HepG2 (cell line): ENCODE measurements around the gene MGMT. TPM values are rescaled to one million over a fixed set of nuclear protein-coding genes. Genes with fewer than 3 reads are reported as not detected.
A peak's percentile ranks its signal among the peaks of the same experiment; 100 is the strongest.

Experiments
- ATAC-seq: fragments of 200-7000 bp; cut with Tn5 transposase; 3 replicates; pipeline ENCODE4 v1.9.1; 2020; ENCODE audit warnings: mild to moderate bottlenecking, moderate library complexity
- BruUV-seq: library from RNA; stranded (reverse); fragments of 400-500 nt; replicated peaks from 2 replicates; lab custom pipeline; 2021; lab: Mats Ljungman, UMichigan
- CTCF ChIA-PET: fragments of 300-600 bp; formaldehyde crosslinking; extraction: SDS; loops from one replicate; lab custom pipeline; 2021; ENCODE audit warnings: low total read pairs, inconsistent platforms, low intra/inter-chr PET ratio; lab: Yijun Ruan, JAX
- POLR2A ChIA-PET: fragments of 350-600 bp; sonication (Branson Sonifier 250); formaldehyde crosslinking; loops from one replicate; lab custom pipeline; 2020; ENCODE audit warnings: antibody characterized with exemption, inconsistent platforms; lab: Yijun Ruan, JAX
- DNase-seq: peaks from one replicate; pipeline ENCODE4 v3.0.0-alpha.2; 2015; ENCODE audit warnings: low spot score
- FAIRE-seq: peaks from 3 replicates; lab custom pipeline; 2011; peaks lifted over from hg19 to GRCh38; lab: Jason Lieb, UNC
- H2AFZ ChIP-seq: one replicate; pipeline ENCODE4 v1.6.1; 2011; ENCODE audit warnings: low read length, inconsistent platforms
- H3K27ac ChIP-seq: fragments of 300-600 bp; 3 replicates; pipeline ENCODE4 v1.8.0; 2011; ENCODE audit warnings: mixed run types, mild to moderate bottlenecking, mixed read lengths, low read length, inconsistent platforms; ENCODE audit not compliant: insufficient read depth; ENCODE audit errors: extremely low read length
- H3K27me3 ChIP-seq, 2 experiments: fragments of 200-600 bp in 1 of 2; 2 replicates in 1 of 2; 3 replicates in 1 of 2; pipeline versions ENCODE4 v1.6.0 to v1.8.0; 2011; ENCODE audit warnings: low read length in 2 of 2, mild to moderate bottlenecking in 2 of 2, moderate library complexity in 2 of 2, inconsistent platforms in 1 of 2; ENCODE audit not compliant: insufficient read depth in 2 of 2, control insufficient read depth in 1 of 2
- H3K36me3 ChIP-seq, 2 experiments: fragments of 200-600 bp in 1 of 2; replicated peaks in 1 of 2; 2 replicates in 1 of 2; 3 replicates in 1 of 2; pipeline versions ENCODE4 v1.5.1 to v1.8.0; 2011; ENCODE audit warnings: low read length in 2 of 2, inconsistent platforms in 1 of 2; ENCODE audit not compliant: insufficient read depth in 2 of 2, control insufficient read depth in 1 of 2
- H3K4me1 ChIP-seq: 2 replicates; pipeline ENCODE4 v1.5.1; 2012; ENCODE audit warnings: low read length, inconsistent platforms; ENCODE audit not compliant: insufficient read depth
- H3K4me2 ChIP-seq: 2 replicates; pipeline ENCODE4 v1.6.0; 2011; ENCODE audit warnings: low read depth, low read length, inconsistent platforms
- H3K4me3 ChIP-seq, 3 experiments: fragments of 200-600 bp in 1 of 3; sonication (generic), shearing (Covaris generic) in 1 of 3; replicated peaks in 1 of 3; 2 replicates each; pipeline ENCODE4 v1.5.1; 2011 to 2016; ENCODE audit warnings: low read length in 3 of 3, inconsistent platforms in 2 of 3, low read depth in 2 of 3, mild to moderate bottlenecking in 2 of 3, control low read depth in 1 of 3, mixed read lengths in 1 of 3; ENCODE audit not compliant: insufficient read depth in 1 of 3
- H3K79me2 ChIP-seq: one replicate; pipeline ENCODE4 v1.6.1; 2011; ENCODE audit warnings: low read length, inconsistent platforms; ENCODE audit not compliant: insufficient read depth
- H3K9ac ChIP-seq: 2 replicates; pipeline ENCODE4 v1.6.0; 2011; ENCODE audit warnings: mild to moderate bottlenecking, low read depth, low read length, inconsistent platforms; ENCODE audit not compliant: insufficient read depth
- H3K9me3 ChIP-seq: 2 replicates; pipeline ENCODE4 v1.5.1; 2012; ENCODE audit warnings: mild to moderate bottlenecking, low read length
- H4K20me1 ChIP-seq: 2 replicates; pipeline ENCODE4 v1.6.0; 2011; ENCODE audit warnings: inconsistent platforms, mild to moderate bottlenecking, low read length, moderate library complexity; ENCODE audit not compliant: insufficient read depth
- ARHGAP35 ChIP-seq: sonication (generic); formaldehyde crosslinking; IDR thresholded peaks from 2 replicates; pipeline ENCODE4 v1.9.0; 2022; ENCODE audit warnings: mild to moderate bottlenecking, inconsistent platforms, moderate library complexity, missing genetic modification reagents, borderline replicate concordance
- ESRRA ChIP-seq: sonication (generic); formaldehyde crosslinking; IDR thresholded peaks from 2 replicates; pipeline ENCODE4 v1.5.1; 2020; ENCODE audit warnings: mild to moderate bottlenecking, low read depth, missing genetic modification reagents
- LCORL ChIP-seq, 2 experiments: fragments of 450-650 bp in 1 of 2; sonication (generic) in 1 of 2; formaldehyde crosslinking in 1 of 2; IDR thresholded peaks; 2 replicates each; pipeline versions ENCODE4 v1.5.0 to v1.6.1; 2017 to 2020; ENCODE audit warnings: antibody characterized with exemption in 1 of 2, missing genetic modification reagents in 1 of 2
- NFE2L2 ChIP-seq: fragments of 150-350 bp; IDR thresholded peaks from 2 replicates; pipeline ENCODE4 v1.6.1; 2014; ENCODE audit warnings: low read length
- RBM39 ChIP-seq: fragments of 200-400 bp; formaldehyde crosslinking; IDR thresholded peaks from one replicate; pipeline ENCODE4 v1.6.1; 2018; ENCODE audit warnings: antibody characterized with exemption, mild to moderate bottlenecking, low read depth, low read length; ENCODE audit not compliant: poor library complexity, severe bottlenecking
- ZKSCAN8 ChIP-seq: IDR thresholded peaks from 2 replicates; pipeline ENCODE4 v1.6.1; 2016; ENCODE audit warnings: borderline replicate concordance, missing genetic modification reagents, missing compliant biosample characterization
- ZNF10 ChIP-seq: sonication (generic); formaldehyde crosslinking; IDR thresholded peaks from 2 replicates; pipeline ENCODE4 v1.4.0; 2020; ENCODE audit warnings: mild to moderate bottlenecking, low read depth, missing genetic modification reagents, borderline replicate concordance
- ZNF12 ChIP-seq: sonication (generic); formaldehyde crosslinking; IDR thresholded peaks from 2 replicates; pipeline ENCODE4 v1.5.0; 2020; ENCODE audit warnings: missing genetic modification reagents
- ZNF160 ChIP-seq: sonication (generic); formaldehyde crosslinking; IDR thresholded peaks from 2 replicates; pipeline ENCODE4 v1.8.0; 2022; ENCODE audit warnings: mild to moderate bottlenecking, inconsistent platforms, missing genetic modification reagents
- ZNF264 ChIP-seq: sonication (generic); formaldehyde crosslinking; IDR thresholded peaks from 2 replicates; pipeline ENCODE4 v1.4.0; 2020; ENCODE audit warnings: missing genetic modification reagents
- ZNF432 ChIP-seq: sonication (generic); formaldehyde crosslinking; IDR thresholded peaks from 2 replicates; pipeline ENCODE4 v1.5.0; 2020; ENCODE audit warnings: missing genetic modification reagents, mild to moderate bottlenecking, borderline replicate concordance
- ZNF567 ChIP-seq: sonication (generic); formaldehyde crosslinking; IDR thresholded peaks from 2 replicates; pipeline ENCODE4 v1.8.1; 2023; ENCODE audit warnings: mild to moderate bottlenecking, missing genetic modification reagents, borderline replicate concordance
- ZNF792 ChIP-seq: IDR thresholded peaks from 2 replicates; pipeline ENCODE4 v1.6.1; 2016
- WGBS: methylation state at CpG from one replicate; pipeline ENCODE4 v1.1.6; 2017; ENCODE audit warnings: low lambda C conversion rate; 5-methylcytosine and 5-hydroxymethylcytosine counted together
- in situ Hi-C: cut with HindIII; loops from 2 replicates; pipeline ENCODE4 v1.10.0; 2017; ENCODE audit warnings: low pct_unique_long_range_greater_than_20kb; ENCODE audit not compliant: extremely low pct_ligation_motif_present
- intact Hi-C: fragments of 100-400 bp; cut with micrococcal nuclease; formaldehyde crosslinking; loops from one replicate; pipeline ENCODE4 v1.10.0; 2022; ENCODE audit not compliant: unreplicated experiment
- polyA plus RNA-seq, 8 experiments: library from polyadenylated mRNA; depleted of rRNA in 3 of 8; stranded (reverse) in 7 of 8; unstranded in 1 of 8; fragments of >200 nt; fragmentation: Illumina TruSeq in 4 of 8; extraction: Trizol in 4 of 8; gene quantifications; 2 replicates each; pipeline versions ENCODE4 v1.2.1 to v1.2.3, GENCODE V29; 2011 to 2016; ENCODE audit warnings: low read depth in 4 of 8, missing spikeins in 1 of 8, mixed read lengths in 1 of 8; ENCODE audit not compliant: insufficient read depth in 1 of 8
- total RNA-seq, 5 experiments: library from RNA; depleted of rRNA; stranded (reverse); fragments of >200 nt; fragmentation: Illumina TruSeq; extraction: Trizol; gene quantifications; 2 replicates each; pipeline ENCODE4 v1.2.3, GENCODE V29; 2016; ENCODE audit warnings: low read depth in 1 of 5
- TF ChIP-seq, protein P1 (sequence below): sonication (generic); formaldehyde crosslinking; IDR thresholded peaks from 2 replicates; pipeline ENCODE4 v1.4.0; 2020; ENCODE audit warnings: mild to moderate bottlenecking, missing genetic modification reagents
- TF ChIP-seq, protein P2 (sequence below): sonication (generic); formaldehyde crosslinking; IDR thresholded peaks from 2 replicates; pipeline ENCODE4 v1.4.0; 2020; ENCODE audit warnings: mild to moderate bottlenecking, missing genetic modification reagents
- TF ChIP-seq, protein P3 (sequence below): sonication (generic); formaldehyde crosslinking; IDR thresholded peaks from 2 replicates; pipeline ENCODE4 v1.4.0; 2020; ENCODE audit warnings: missing genetic modification reagents, mild to moderate bottlenecking, borderline replicate concordance
- TF ChIP-seq, protein P4 (sequence below): IDR thresholded peaks from 2 replicates; pipeline ENCODE4 v1.6.1; 2016
- TF ChIP-seq, protein P5 (sequence below): sonication (generic); formaldehyde crosslinking; IDR thresholded peaks from 2 replicates; pipeline ENCODE4 v1.5.0; 2020; ENCODE audit warnings: missing genetic modification reagents
- TF ChIP-seq, protein P6 (sequence below): sonication (generic); formaldehyde crosslinking; IDR thresholded peaks from 2 replicates; pipeline ENCODE4 v1.8.1; 2023; ENCODE audit warnings: mild to moderate bottlenecking, missing genetic modification reagents

Gene MGMT
- total and polyA plus RNA-seq, 2 of the 13 experiments (the other 11 are each of a cell fraction or from before 2014, with no cell fraction given) = 12.0 to 19.5 TPM

DNA sequence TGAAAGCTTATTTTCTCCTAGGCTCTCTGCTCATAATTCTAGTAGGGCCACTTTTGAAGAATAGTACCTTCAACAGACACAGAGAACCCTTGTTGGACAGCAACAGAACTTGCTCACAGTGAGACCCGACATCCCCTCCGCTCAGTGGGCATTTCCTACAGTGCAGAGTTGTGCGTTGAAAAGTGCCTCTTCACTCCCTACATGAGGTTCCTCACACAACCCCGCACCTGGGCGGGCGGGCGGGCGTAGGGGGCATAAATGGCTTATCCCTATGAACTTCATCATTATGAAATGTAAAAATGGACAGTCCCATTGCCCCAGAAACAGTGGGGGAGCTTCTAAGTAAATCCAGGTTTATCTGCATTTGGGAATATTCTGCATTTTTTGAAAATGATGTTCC is 174.9 kb downstream of the MGMT start (continued):
- TF ChIP-seq, protein P1, sequence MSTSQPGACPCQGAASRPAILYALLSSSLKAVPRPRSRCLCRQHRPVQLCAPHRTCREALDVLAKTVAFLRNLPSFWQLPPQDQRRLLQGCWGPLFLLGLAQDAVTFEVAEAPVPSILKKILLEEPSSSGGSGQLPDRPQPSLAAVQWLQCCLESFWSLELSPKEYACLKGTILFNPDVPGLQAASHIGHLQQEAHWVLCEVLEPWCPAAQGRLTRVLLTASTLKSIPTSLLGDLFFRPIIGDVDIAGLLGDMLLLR (CRISPR knock-in tag) = no peak
- TF ChIP-seq RBM39 (no peak), ZNF264 (CRISPR knock-in tag) (no peak), ZNF792 (CRISPR knock-in tag) (no peak), ZNF567 (no peak), ZNF12 (CRISPR knock-in tag) (no peak), ZNF160 (no peak), ESRRA (CRISPR knock-in tag) (no peak), ZKSCAN8 (CRISPR knock-in tag) (no peak)
- TF ChIP-seq, protein P2, sequence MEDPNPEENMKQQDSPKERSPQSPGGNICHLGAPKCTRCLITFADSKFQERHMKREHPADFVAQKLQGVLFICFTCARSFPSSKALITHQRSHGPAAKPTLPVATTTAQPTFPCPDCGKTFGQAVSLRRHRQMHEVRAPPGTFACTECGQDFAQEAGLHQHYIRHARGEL = no peak
- TF ChIP-seq, protein P3, sequence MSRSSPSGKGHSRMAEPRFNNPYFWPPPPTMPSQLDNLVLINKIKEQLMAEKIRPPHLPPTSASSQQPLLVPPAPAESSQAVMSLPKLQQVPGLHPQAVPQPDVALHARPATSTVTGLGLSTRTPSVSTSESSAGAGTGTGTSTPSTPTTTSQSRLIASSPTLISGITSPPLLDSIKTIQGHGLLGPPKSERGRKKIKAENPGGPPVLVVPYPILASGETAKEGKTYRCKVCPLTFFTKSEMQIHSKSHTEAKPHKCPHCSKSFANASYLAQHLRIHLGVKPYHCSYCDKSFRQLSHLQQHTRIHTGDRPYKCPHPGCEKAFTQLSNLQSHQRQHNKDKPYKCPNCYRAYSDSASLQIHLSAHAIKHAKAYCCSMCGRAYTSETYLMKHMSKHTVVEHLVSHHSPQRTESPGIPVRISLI (CRISPR knock-in tag) = no peak
- TF ChIP-seq, protein P4, sequence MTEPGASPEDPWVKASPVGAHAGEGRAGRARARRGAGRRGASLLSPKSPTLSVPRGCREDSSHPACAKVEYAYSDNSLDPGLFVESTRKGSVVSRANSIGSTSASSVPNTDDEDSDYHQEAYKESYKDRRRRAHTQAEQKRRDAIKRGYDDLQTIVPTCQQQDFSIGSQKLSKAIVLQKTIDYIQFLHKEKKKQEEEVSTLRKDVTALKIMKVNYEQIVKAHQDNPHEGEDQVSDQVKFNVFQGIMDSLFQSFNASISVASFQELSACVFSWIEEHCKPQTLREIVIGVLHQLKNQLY (CRISPR knock-in tag) = no peak

DNA sequence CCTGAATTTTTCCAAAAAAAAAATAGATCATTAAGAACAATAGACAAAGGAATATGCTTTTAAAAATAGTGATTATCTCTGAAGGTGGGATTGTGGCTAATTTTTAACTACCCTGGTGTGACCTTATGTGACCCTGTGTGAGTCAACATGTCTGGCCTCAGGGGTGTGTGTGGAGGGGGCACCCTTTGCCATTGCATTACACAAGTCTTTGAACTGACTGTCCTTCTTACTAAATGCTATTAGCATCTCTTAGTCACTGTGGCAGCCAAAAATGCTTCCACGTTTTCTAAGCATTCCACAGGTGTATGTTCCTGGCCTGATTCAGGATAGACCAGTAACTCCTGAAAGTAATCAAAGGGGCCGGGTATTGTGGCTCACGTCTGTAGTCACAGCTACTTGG is 175.4 kb downstream of the MGMT start:
- H3K4me2 ChIP-seq = no peak overlapping the region
- TF ChIP-seq ARHGAP35 (CRISPR knock-in tag) (no peak), NFE2L2 (no peak), LCORL (IDR thresholded peaks at IDR 0.05) (0 out of 2 replicates have a peak, but pooled peaks have one; percentile 45), LCORL (CRISPR knock-in tag; IDR thresholded peaks at IDR 0.05) (peak; percentile 47; the same call in 1 of the 2 replicates), ZNF432 (CRISPR knock-in tag) (no peak), ZNF10 (CRISPR knock-in tag) (no peak)
- TF ChIP-seq, protein P5, sequence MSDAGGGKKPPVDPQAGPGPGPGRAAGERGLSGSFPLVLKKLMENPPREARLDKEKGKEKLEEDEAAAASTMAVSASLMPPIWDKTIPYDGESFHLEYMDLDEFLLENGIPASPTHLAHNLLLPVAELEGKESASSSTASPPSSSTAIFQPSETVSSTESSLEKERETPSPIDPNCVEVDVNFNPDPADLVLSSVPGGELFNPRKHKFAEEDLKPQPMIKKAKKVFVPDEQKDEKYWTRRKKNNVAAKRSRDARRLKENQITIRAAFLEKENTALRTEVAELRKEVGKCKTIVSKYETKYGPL (CRISPR knock-in tag) = no peak
- TF ChIP-seq, protein P6, sequence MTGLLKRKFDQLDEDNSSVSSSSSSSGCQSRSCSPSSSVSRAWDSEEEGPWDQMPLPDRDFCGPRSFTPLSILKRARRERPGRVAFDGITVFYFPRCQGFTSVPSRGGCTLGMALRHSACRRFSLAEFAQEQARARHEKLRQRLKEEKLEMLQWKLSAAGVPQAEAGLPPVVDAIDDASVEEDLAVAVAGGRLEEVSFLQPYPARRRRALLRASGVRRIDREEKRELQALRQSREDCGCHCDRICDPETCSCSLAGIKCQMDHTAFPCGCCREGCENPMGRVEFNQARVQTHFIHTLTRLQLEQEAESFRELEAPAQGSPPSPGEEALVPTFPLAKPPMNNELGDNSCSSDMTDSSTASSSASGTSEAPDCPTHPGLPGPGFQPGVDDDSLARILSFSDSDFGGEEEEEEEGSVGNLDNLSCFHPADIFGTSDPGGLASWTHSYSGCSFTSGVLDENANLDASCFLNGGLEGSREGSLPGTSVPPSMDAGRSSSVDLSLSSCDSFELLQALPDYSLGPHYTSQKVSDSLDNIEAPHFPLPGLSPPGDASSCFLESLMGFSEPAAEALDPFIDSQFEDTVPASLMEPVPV (CRISPR knock-in tag) = no peak

More for the DNA sequence above, 175.4 kb downstream of the MGMT start:
- Histone ChIP-seq H3K9me3 (no peaks in the 10 kb centered on the region), H3K79me2 (no peaks in the 10 kb centered on the region), H2AFZ (no peak overlapping the region), H3K4me1 (peaks cover 26% of the 10 kb centered on the region), H3K36me3 (no peaks in the 10 kb centered on the region), H3K27me3 (no peaks in the 10 kb centered on the region), H3K9ac (no peak overlapping the region), H3K4me3 (no peak overlapping the region), H3K27ac (peak overlapping the region; percentile 49), H4K20me1 (no peaks in the 10 kb centered on the region)
- ATAC-seq = peak; percentile 99
- ChIA-PET CTCF (no interaction called here), POLR2A (no interaction called here)
- WGBS = 13% methylated on average over 3 of the region's 3 CpGs
- in situ Hi-C loops (no loop called here), intact Hi-C loops (no loop called here)
- no TSS peak for BruUV-seq
- DNase-seq = peak; percentile 91
- peak; percentile 88 for FAIRE-seq
